ENCODE data around the gene SPG11. TPM values are rescaled to one million over a fixed set of nuclear protein-coding genes. Genes with fewer than 3 reads are reported as not detected.

SPG11 gene
- total and polyA plus RNA-seq, 9 of the 15 experiments (the other 6 are each of a cell fraction or from before 2014, with no cell fraction given), result 23.3 to 71.2 (median 45.6) TPM

- TF ChIP-seq HDAC6 (IDR thresholded peaks at IDR 0.05; ENCODE audit: low read depth, low read length) (no peak), CREB3 (tag; conservative IDR thresholded peaks at IDR 0.05; ENCODE audit: low read depth) (no peak), U2AF2 (optimal IDR thresholded peaks at IDR 0.05; ENCODE audit: low read depth, low read length) (no peak), RBM34 (IDR thresholded peaks at IDR 0.05; ENCODE audit: borderline replicate concordance, insufficient read depth, low read length) (no peak), ZNF699 (CRISPR knock-in tag; IDR thresholded peaks at IDR 0.05; ENCODE audit: insufficient replicate concordance) (no peak), ZNF24 (IDR thresholded peaks at IDR 0.05) (no peak), ZBTB7A (IDR thresholded peaks at IDR 0.05; ENCODE audit: borderline replicate concordance, control insufficient read depth, low read depth, low read length) (peak; percentile 62; the same call in 1 of the 2 replicates), HDAC3 (IDR thresholded peaks at IDR 0.05; ENCODE audit: borderline replicate concordance, partially characterized antibody) (no peak), HEY1 (CRISPR knock-in tag; IDR thresholded peaks at IDR 0.05; ENCODE audit: borderline replicate concordance) (no peak), ZNF780A (CRISPR knock-in tag; IDR thresholded peaks at IDR 0.05) (no peak), RHOXF2B (CRISPR knock-in tag; conservative IDR thresholded peaks at IDR 0.05) (no peak), ESRRB (CRISPR knock-in tag; IDR thresholded peaks at IDR 0.05; ENCODE audit: borderline replicate concordance) (no peak), BRD4 (IDR thresholded peaks at IDR 0.05) (no peak; the same call in 1 of the 2 replicates), MGA (IDR thresholded peaks at IDR 0.05) (peak; percentile 90), ZNF354B (CRISPR knock-in tag; IDR thresholded peaks at IDR 0.05) (no peak), CBFB (CRISPR knock-in tag; IDR thresholded peaks at IDR 0.05) (no peak)
Observed at GRCh38 chr15:44711743-44712345, 48.4 kb upstream of the SPG11 start (continued).

Data from K562 (cell line).